Activated T-helper 1 cell treated with anti-CD3 and anti-CD28 coated beads, Interleukin-12 subunit alpha, Interleukin-12 subunit beta, Interleukin-2, Interleukin-4 antibody, amounts not matched to agents 30 ng/mL and 10 ng/mL and 1 ng/mL, durations not matched to agents 14 hours and 24 hours and 36 hours (primary cell): ENCODE results near the gene CERS1. TPM values are rescaled to one million over a fixed set of nuclear protein-coding genes. Genes with fewer than 3 reads are reported as not detected.

Experiments
- DNase-seq: peaks from one replicate; pipeline ENCODE4 v3.0.0; 2021; ENCODE audit warnings: low spot score
- H3K27ac Mint-ChIP-seq: one replicate; pipeline ENCODE4 v1.8.0; 2021; ENCODE audit warnings: mild to moderate bottlenecking, mixed read lengths
- H3K27me3 Mint-ChIP-seq: one replicate; pipeline ENCODE4 v1.8.0; 2022; ENCODE audit warnings: mild to moderate bottlenecking, moderate library complexity, mixed read lengths; ENCODE audit not compliant: insufficient read depth
- H3K36me3 Mint-ChIP-seq: one replicate; pipeline ENCODE4 v1.8.0; 2021; ENCODE audit warnings: low read depth, mixed read lengths
- H3K4me1 Mint-ChIP-seq: one replicate; pipeline ENCODE4 v1.8.0; 2021; ENCODE audit warnings: low read depth, mixed read lengths
- H3K4me3 Mint-ChIP-seq: one replicate; pipeline ENCODE4 v1.8.0; 2021; ENCODE audit warnings: mild to moderate bottlenecking, moderate library complexity, mixed read lengths
- H3K9me3 Mint-ChIP-seq: one replicate; pipeline ENCODE4 v1.8.0; 2021; ENCODE audit warnings: mixed read lengths
- intact Hi-C: fragments of 100-400 bp; cut with micrococcal nuclease; formaldehyde crosslinking; loops from one replicate; pipeline ENCODE4 v1.15.1; 2024
- total RNA-seq: library from RNA; stranded (reverse); gene quantifications from 2 replicates; pipeline ENCODE4 v1.2.3, GENCODE V29; 2022

The CERS1 gene
- total RNA-seq, 1 donor from 2014 or later = not detected

GRCh38 chr19:18840288-18841267, 55.4 kb downstream of the CERS1 start:
- no peaks in the 10 kb centered on the region for H3K27me3 Mint-ChIP-seq
- H3K4me1 Mint-ChIP-seq = peaks cover 56% of the 10 kb centered on the region
- H3K4me3 Mint-ChIP-seq = no peak overlapping the region
- H3K36me3 Mint-ChIP-seq = peaks cover 21% of the 10 kb centered on the region
- intact Hi-C loops = no loop called here
- H3K9me3 Mint-ChIP-seq = no peaks in the 10 kb centered on the region
- DNase-seq = no peak
- no peak overlapping the region for H3K27ac Mint-ChIP-seq

GRCh38 chr19:18839465-18840287, 56.3 kb downstream of the CERS1 start:
- Mint-ChIP-seq H3K27ac (no peak overlapping the region), H3K27me3 (no peaks in the 10 kb centered on the region), H3K4me3 (no peak overlapping the region), H3K4me1 (peaks cover 55% of the 10 kb centered on the region), H3K36me3 (peaks cover 29% of the 10 kb centered on the region), H3K9me3 (no peaks in the 10 kb centered on the region)
- no peak for DNase-seq
- intact Hi-C loops = no loop called here

- peak overlapping the region; percentile 96 for H3K4me3 Mint-ChIP-seq
- peaks cover 46% of the 10 kb centered on the region for H3K36me3 Mint-ChIP-seq
- DNase-seq = no peak
- H3K27ac Mint-ChIP-seq = no peak overlapping the region
- H3K9me3 Mint-ChIP-seq = no peaks in the 10 kb centered on the region
- peaks cover 35% of the 10 kb centered on the region for H3K4me1 Mint-ChIP-seq
- intact Hi-C loops = loop anchor here (5.0 kb wide), 5 partner anchors 47 to 277 kb away; partner anchors contain the start of genes ARMC6, KXD1, REX1BD and SUGP2
- peaks cover 6% of the 10 kb centered on the region for H3K27me3 Mint-ChIP-seq
These were observed 61.3 kb downstream of the CERS1 start for GRCh38 chr19:18834644-18834984.

- no peak for DNase-seq
- H3K27me3 Mint-ChIP-seq = peaks cover 6% of the 10 kb centered on the region
- peaks cover 46% of the 10 kb centered on the region for H3K36me3 Mint-ChIP-seq
- H3K4me1 Mint-ChIP-seq = peaks cover 35% of the 10 kb centered on the region
- peak overlapping the region; percentile 96 for H3K4me3 Mint-ChIP-seq
- intact Hi-C loops = loop anchor here (5.0 kb wide), 5 partner anchors 47 to 277 kb away; partner anchors contain the start of genes ARMC6, KXD1, REX1BD and SUGP2
- H3K27ac Mint-ChIP-seq = peak overlapping the region; percentile 13
- no peaks in the 10 kb centered on the region for H3K9me3 Mint-ChIP-seq
These were observed 61.9 kb downstream of the CERS1 start for GRCh38 chr19:18833849-18834643.

- Mint-ChIP-seq H3K9me3 (no peaks in the 10 kb centered on the region), H3K36me3 (peaks cover 42% of the 10 kb centered on the region), H3K4me3 (peak overlapping the region; percentile 96), H3K27ac (peak overlapping the region; percentile 95), H3K27me3 (peaks cover 14% of the 10 kb centered on the region), H3K4me1 (peaks cover 35% of the 10 kb centered on the region)
- intact Hi-C loops = loop anchor here (5.0 kb wide), 5 partner anchors 46 to 276 kb away; partner anchors contain the start of genes ARMC6, KXD1, REX1BD and SUGP2
- DNase-seq = no peak
These were observed 62.8 kb downstream of the CERS1 start for GRCh38 chr19:18833141-18833476.

GRCh38 chr19:18832306-18833140, 63.4 kb downstream of the CERS1 start:
- peaks cover 37% of the 10 kb centered on the region for H3K36me3 Mint-ChIP-seq
- H3K4me1 Mint-ChIP-seq = peaks cover 35% of the 10 kb centered on the region
- H3K27me3 Mint-ChIP-seq = peaks cover 14% of the 10 kb centered on the region
- H3K4me3 Mint-ChIP-seq = peak overlapping the region; percentile 96
- no peaks in the 10 kb centered on the region for H3K9me3 Mint-ChIP-seq
- DNase-seq = peak; percentile 8
- peak overlapping the region; percentile 95 for H3K27ac Mint-ChIP-seq
- intact Hi-C loops = loop anchor here (5.0 kb wide), 5 partner anchors 45 to 275 kb away; partner anchors contain the start of genes ARMC6, KXD1, REX1BD and SUGP2

- H3K27ac Mint-ChIP-seq = peak within 1 kb of the TSS; percentile 95
- peaks cover 35% of the 10 kb centered on the region for H3K4me1 Mint-ChIP-seq
- H3K4me3 Mint-ChIP-seq = peak within 1 kb of the TSS; percentile 96
- peaks cover 37% of the 10 kb centered on the region for H3K36me3 Mint-ChIP-seq
- H3K27me3 Mint-ChIP-seq = peaks cover 14% of the 10 kb centered on the region
- DNase-seq = peak; percentile 96
- no peaks in the 10 kb centered on the region for H3K9me3 Mint-ChIP-seq
- intact Hi-C loops = loop anchor here (1.0 to 5.0 kb wide), 8 partner anchors 44 to 309 kb away; partner anchors contain the start of genes ARMC6, COPE, DDX49 and ELL
These were observed 64.2 kb downstream of the CERS1 start, which contains the start of gene UPF1 for GRCh38 chr19:18831524-18832305. TSS of gene UPF1 (plus strand) at chr19:18831959. CDS start at chr19:18832210, 251 bp downstream.

GRCh38 chr19:18830488-18830887, 65.5 kb downstream of the CERS1 start:
- Mint-ChIP-seq H3K27ac (no peak overlapping the region), H3K4me1 (peaks cover 26% of the 10 kb centered on the region), H3K36me3 (peaks cover 27% of the 10 kb centered on the region), H3K9me3 (peaks cover 5% of the 10 kb centered on the region), H3K27me3 (peaks cover 20% of the 10 kb centered on the region), H3K4me3 (peak overlapping the region; percentile 78)
- intact Hi-C loops = loop anchor here (5.0 kb wide), 5 partner anchors 43 to 273 kb away; partner anchors contain the start of genes ARMC6, KXD1, REX1BD and SUGP2
- DNase-seq = no peak

GRCh38 chr19:18828786-18829185, 67.2 kb downstream of the CERS1 start:
- Mint-ChIP-seq H3K27ac (no peak overlapping the region), H3K27me3 (peaks cover 25% of the 10 kb centered on the region), H3K4me1 (peaks cover 11% of the 10 kb centered on the region), H3K36me3 (peaks cover 11% of the 10 kb centered on the region), H3K9me3 (peaks cover 5% of the 10 kb centered on the region), H3K4me3 (no peak overlapping the region)
- no peak for DNase-seq
- intact Hi-C loops = no loop called here
